ENCODE results near the gene DLX4.

DLX4 gene

DNA sequence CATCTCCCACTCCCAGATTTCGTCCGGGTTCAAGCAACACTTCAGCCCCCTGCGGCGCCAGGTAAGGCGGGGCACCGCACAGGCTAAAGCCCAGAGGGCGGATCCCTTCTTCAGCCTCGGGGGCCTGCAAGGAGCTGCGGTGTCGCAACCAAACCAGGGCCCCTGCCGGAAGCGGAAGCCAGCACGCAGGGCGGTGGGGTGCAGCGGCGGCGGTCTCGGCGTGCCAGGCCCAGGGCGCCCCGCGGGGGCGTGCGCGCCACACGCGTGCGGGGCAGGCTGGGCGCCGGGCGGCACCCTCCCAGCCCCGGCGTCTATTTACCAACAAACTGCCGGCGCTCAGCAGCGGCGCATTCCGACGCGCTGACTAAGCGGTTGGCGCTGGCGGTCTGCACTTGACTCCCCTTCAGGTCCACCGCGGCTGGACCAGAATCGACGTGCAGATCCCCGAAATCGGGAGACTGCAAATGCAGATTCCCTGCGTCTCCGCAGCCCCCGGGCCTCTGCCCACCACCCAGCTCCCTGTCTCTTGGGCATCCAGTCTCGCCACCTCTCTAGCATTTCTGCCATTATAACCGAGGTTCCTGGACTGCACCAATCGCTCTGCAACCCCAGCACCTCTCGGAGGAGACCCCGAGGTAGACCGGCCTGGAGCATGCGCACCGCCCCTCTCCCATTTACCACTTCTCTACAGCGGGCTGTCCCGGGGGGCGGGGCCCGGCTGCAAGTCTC lies 421 bp upstream of the DLX4 start:
- peak in 2 of 3 experiments; percentile 39 to 50 for DNase-seq (ENCODE audit: low read depth in 2 of 3, low spot score in 2 of 3)

DNA sequence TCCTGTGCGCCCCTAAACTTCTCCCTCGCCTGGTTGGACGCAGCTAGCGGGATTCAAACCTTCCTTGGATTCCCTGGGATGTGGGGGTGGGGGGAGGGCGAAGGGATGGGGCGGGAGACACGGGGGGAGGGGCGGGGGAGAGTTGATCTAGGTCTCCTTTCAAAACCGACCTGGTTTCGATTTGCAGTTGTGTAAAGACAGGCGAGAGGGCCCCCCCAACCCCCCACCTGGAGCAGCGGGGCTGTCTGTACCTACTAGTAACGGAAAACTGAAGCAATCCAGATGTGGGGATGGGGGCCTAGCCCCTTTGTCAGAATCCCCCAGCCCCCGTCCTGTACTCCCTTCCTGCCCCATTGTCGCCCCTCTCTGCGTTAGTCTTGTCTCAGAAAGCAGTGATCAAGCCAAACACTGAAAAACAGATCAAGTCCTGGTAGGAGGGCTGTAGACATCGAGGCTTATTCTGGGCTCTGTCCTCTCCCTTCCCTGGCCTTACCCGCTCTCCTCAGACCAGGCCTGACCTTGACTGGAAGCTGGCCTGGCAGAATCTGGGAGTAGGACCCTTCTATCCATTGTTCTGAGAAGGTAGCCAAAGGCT lies 902 bp downstream of the DLX4 start:
- no peak for DNase-seq (ENCODE audit: low read depth in 2 of 3, low spot score in 2 of 3)

DNA sequence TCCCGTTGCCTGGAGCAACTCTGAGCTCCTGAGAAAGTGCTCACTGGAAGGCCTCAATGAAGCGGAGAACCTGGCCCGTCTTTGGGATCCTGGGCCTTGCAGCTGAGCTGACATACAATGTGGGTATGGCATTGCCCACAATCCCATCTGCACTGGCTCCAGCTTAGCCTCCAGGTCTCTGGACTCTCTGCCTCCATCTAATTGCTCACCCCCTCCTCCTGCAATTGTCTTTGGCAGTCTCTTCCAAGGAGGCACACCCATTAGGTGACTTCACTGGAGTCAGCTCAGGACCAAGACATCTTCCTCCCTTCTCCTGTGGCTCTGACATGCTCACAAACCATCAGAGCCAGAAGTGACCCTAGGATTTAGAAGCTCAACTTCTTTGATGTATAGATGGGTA lies 1.5 kb downstream of the DLX4 start:
- no peak for DNase-seq (ENCODE audit: low read depth in 2 of 3, low spot score in 2 of 3)

- DNase-seq (ENCODE audit: low read depth in 2 of 3, low spot score in 2 of 3), result no peak
Observed at GRCh38 chr17:49971199-49971847, 2.3 kb downstream of the DLX4 start.

GRCh38 chr17:49971848-49972485 lies 3.0 kb downstream of the DLX4 start:
- no peak for DNase-seq (ENCODE audit: low read depth in 2 of 3, low spot score in 2 of 3)

DNA sequence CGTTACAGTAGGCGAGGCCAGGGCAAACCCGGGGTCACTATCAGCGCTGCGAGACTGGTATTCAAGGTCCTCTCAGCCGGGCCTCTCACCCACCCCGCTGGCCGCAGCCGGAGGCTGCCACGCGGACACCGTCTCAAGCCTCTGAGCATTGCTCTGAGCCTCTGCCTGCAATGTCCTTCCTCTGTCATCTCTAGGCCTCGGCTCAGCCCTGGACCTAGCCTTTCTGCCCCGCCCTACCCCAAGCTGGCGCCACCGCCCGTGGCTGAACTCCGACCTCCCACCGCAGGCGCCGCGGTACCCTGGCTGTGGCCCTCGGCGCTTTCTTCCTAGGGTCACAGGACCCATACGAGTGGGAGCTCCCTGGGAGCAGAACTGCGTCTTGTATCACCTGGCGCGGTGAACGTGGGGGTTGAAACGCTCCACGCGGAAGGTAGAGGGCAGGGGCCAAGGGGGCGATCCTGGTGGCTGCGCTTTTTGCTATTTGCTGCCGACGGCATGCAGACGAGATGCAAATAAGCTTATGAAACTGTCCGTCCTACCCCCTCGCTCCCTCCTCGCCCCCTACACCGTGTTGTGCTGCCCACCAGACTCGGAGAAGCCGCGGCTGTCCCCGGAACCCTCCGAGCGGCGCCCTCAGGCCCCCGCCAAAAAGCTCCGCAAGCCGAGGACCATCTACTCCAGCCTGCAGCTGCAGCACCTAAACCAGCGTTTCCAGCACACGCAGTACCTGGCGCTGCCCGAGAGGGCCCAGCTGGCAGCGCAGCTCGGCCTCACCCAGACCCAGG lies 3.7 kb downstream of the DLX4 start:
- DNase-seq (ENCODE audit: low read depth in 2 of 3, low spot score in 2 of 3), result no peak

GRCh38 chr17:49973271-49973615 lies 4.3 kb downstream of the DLX4 start:
- DNase-seq (ENCODE audit: low read depth in 2 of 3, low spot score in 2 of 3), result no peak

GRCh38 chr17:49975531-49975930 lies 6.5 kb downstream of the DLX4 start:
- no peak for DNase-seq (ENCODE audit: low read depth in 2 of 3, low spot score in 2 of 3)

GRCh38 chr17:49976163-49976827 lies 7.3 kb downstream of the DLX4 start:
- no peak for DNase-seq (ENCODE audit: low read depth in 2 of 3, low spot score in 2 of 3)

GRCh38 chr17:49976828-49977202 lies 7.8 kb downstream of the DLX4 start:
- no peak for DNase-seq (ENCODE audit: low read depth in 2 of 3, low spot score in 2 of 3)

DNA sequence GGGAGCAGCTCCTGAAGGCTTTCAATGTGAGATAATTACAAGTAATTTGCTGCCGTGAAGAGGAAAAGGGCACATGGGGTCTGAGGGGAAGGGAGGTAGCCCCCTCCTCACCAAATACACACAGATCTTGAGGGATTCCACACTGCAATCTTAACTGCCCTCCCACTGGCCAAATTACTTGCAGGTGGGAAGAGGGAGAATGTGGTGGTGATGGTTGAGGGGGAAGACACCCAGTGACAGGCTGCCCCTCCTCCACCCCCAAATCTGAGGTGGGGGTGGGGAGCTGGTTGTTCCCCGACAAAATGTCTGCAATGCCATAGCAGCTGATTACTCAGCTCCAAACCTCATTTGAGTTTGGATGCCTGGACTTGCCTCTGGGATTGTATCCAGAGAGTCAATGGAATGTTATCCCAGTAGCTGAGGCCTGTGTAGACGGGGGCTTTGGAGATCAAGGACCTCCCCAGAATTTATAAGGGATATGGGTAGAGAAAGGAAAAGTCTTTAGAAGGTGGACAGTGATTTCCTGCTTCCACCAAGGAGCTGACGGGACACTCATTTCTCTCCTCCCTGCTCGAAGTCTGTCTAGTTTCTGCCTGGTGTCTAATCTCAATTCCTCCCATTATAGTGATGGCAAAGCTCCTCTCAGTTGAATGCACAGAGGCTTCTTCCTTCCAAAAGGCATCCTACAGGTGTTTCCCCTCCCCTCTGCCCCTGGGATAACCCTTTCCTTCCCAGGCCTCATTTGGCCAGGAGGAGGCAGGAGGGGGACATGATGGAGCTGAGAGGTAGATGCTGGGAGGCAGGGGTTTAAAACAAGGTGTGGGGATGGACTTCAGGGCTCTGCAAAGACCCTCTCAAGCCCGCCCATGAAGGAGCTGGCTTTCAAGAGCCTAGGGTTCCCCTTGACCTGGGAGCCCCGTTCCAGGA lies 8.7 kb downstream of the DLX4 start:
- DNase-seq (ENCODE audit: low read depth in 2 of 3, low spot score in 2 of 3), result no peak

DNA sequence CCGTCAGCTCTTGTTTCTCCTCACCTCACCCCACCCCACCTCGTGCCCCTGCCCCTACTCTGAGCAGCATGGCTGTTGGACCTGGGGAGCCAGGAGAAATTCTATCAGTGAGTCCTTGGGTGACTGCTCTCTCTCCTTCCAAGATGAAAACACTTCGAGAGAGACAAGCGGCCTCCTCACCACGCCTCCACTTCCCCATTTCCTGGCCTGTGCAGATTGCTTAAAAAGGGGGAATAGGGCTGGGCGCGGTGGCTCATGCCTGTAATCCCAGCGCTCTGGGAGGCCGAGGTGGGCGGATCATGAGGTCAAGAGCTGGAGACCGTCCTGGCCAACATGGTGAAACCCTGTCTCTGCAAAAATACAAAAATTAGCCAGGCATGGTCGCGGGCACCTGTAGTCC lies 9.5 kb downstream of the DLX4 start:
- DNase-seq (ENCODE audit: low read depth in 2 of 3, low spot score in 2 of 3), result no peak

DNA sequence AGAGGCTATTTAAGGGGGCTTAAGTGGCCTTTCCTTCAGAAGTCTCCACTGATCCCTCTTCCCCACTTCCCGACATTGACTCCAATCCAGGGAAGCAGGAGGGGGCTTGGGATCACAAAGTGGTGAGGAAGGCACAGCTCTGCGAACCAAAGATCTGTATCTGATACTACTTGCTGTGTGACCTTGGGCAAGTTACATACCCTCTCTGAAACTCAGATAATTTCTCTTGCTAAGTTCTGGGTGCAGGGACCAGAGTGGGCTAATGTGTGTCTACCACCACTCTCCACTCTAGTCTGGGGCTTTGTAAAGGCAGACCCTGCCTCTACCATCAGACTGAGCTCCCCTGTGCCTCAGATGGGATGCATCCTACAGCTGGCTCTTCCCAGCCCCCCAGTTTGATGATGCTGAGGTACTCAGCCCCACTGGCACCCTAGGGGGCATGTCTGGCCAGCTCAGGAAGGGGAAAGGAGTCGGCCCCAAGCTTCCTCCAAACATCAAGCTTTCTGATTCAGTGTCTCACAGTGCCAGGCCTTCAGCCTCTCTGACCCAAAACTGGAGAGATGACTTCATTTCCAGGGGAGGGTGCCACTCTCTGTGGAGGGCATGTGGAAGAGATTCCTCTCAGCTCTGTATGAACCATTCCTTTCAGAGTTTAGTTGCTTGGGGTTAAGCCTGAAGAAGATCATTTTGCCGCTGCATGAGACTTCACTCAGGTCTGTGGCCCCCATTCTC lies 10.9 kb downstream of the DLX4 start:
- no peak for DNase-seq (ENCODE audit: low read depth in 2 of 3, low spot score in 2 of 3)

GRCh38 chr17:49980703-49981197 lies 11.8 kb downstream of the DLX4 start:
- no peak for DNase-seq (ENCODE audit: low read depth in 2 of 3, low spot score in 2 of 3)

DNA sequence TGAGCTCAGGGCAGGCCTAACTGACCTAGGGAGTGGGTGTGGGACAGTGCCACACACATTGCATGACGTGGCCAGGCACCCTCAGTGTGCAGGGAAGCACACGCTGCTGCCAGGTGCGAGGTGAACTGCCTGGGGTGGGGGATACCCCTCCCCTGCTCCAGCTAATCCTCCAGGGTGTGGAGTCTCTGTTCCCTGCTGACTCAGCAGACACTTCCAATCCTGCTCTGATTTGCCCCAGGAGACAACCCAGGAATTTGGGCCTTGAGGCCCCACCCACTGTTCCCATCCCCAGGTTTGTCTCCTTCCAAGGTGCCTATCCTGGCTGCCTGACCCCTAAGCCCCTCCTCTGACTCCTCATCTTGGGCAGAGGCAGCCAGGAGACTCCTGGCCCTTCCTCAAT lies 15.3 kb downstream of the DLX4 start:
- DNase-seq (ENCODE audit: low read depth in 2 of 3, low spot score in 2 of 3), result no peak

GRCh38 chr17:49984776-49985175 lies 15.8 kb downstream of the DLX4 start:
- no peak for DNase-seq (ENCODE audit: low read depth in 2 of 3, low spot score in 2 of 3)

DNA sequence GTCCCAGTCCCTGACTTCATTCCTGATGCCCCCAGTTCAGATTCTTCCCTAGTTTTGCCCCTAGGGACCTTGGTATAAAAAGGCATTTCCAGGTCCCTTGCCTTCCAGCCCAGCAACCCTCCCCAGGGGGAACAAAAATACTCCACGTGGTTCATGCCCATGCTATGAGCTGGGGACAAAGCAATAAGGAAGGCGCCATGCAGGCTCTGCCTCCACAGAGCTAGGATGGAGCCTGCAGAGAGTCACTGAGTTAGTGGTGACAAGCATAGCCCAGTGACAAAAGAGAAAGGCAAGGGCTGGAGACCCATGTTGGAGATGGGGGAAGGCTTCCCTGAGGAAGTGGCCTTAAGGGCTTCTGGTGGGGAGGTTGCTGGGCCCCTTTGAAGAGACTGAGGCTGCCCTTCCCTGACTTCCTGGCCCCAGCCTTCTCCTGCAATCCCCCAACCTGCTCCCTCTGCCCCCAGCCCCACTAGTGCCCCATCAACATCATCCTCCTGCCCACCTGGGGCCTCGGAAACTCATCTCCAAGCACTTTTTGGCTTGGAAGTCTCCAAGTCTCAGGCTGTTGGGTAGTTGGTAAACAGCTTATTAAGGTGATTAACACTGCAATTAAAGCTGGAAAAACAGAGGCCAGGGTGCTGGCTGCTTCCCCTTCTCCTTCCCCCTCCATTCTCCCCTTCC lies 16.5 kb downstream of the DLX4 start:
- no peak for DNase-seq (ENCODE audit: low read depth in 2 of 3, low spot score in 2 of 3)

Data from activated CD8-positive, alpha-beta memory T cell treated with anti-CD3 and anti-CD28 coated beads for 48 hours (primary cell).